Measurements from ENCODE around the gene TNIK. TPM values are rescaled to one million over a fixed set of nuclear protein-coding genes. Genes with fewer than 3 reads are reported as not detected.
"Not testable (repeated sequence)": the region's sequence is repeated elsewhere in the genome, so short reads cannot be mapped to it uniquely, and the experiment has no call there.

The TNIK gene
- total and polyA plus RNA-seq, 2 experiments from 2014 or later = 7.4 to 13.8 TPM

GRCh38 chr3:171122240-171122639, 338.0 kb downstream of the TNIK start:
- Histone ChIP-seq H3K4me3 (no peak overlapping the region), H3K36me3 (replicated peaks; ENCODE audit: insufficient read depth, low read depth) (no peaks in the 10 kb centered on the region), H3K9me3 (ENCODE audit: low read depth) (no peaks in the 10 kb centered on the region), H3K27me3 (no peaks in the 10 kb centered on the region), H3K79me2 (no peaks in the 10 kb centered on the region), H3K9me2 (replicated peaks; ENCODE audit: insufficient read depth) (no peaks in the 10 kb centered on the region), H2AFZ (no peak overlapping the region), H4K20me1 (ENCODE audit: insufficient read depth, poor library complexity, severe bottlenecking) (no peaks in the 10 kb centered on the region), H3K4me1 (ENCODE audit: insufficient read depth) (no peaks in the 10 kb centered on the region), H3K4me2 (no peak overlapping the region), H3K27ac (no peak overlapping the region)
- WGBS (ENCODE audit: low lambda C conversion rate, missing lambda C conversion rate) = 64% methylated on average over 3 of the region's 3 CpGs
- TF ChIP-seq CTCF (IDR thresholded peaks at IDR 0.05; ENCODE audit: poor library complexity) (no peak), EZH2phosphoT487 (IDR thresholded peaks at IDR 0.05; ENCODE audit: low read depth, severe bottlenecking, unreplicated experiment) (no peak), EZH2 (IDR thresholded peaks at IDR 0.05; ENCODE audit: borderline replicate concordance) (no peak)
- DNase-seq (ENCODE audit: low spot score) = no peak

DNA sequence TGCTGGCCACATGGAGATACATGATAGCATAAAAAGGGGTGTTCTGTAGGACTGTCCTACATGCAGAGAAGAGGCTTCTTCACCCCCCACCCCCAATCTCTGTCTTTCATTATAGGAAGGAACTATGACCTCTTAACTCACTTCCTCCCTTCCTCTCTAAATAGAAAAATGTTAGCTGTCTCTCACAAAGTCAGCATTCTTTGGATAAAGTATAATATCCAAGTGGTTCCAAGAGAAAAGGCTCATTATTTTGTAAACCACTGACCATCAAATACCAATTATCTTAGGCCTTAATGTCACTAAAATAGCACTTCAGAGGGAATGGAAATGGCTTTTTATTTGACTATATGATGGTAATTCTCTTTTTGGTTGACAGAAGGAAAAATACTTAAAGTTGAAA, 338.4 kb downstream of the TNIK start:
- DNase-seq (ENCODE audit: low spot score) = no peak
- Histone ChIP-seq H3K9me3 (ENCODE audit: low read depth) (no peaks in the 10 kb centered on the region), H3K4me1 (ENCODE audit: insufficient read depth) (no peaks in the 10 kb centered on the region), H3K36me3 (replicated peaks; ENCODE audit: insufficient read depth, low read depth) (no peaks in the 10 kb centered on the region), H3K4me3 (no peak overlapping the region), H3K4me2 (no peak overlapping the region), H3K27ac (no peak overlapping the region), H4K20me1 (ENCODE audit: insufficient read depth, poor library complexity, severe bottlenecking) (no peaks in the 10 kb centered on the region), H3K79me2 (no peaks in the 10 kb centered on the region), H3K27me3 (no peaks in the 10 kb centered on the region), H2AFZ (no peak overlapping the region), H3K9me2 (replicated peaks; ENCODE audit: insufficient read depth) (no peaks in the 10 kb centered on the region)
- no peak for TF ChIP-seq CTCF (IDR thresholded peaks at IDR 0.05; ENCODE audit: poor library complexity)

- not testable (repeated sequence) for H3K9me3 ChIP-seq (ENCODE audit: low read depth); H3K79me2 ChIP-seq; H3K9me2 ChIP-seq (replicated peaks; ENCODE audit: insufficient read depth); H3K36me3 ChIP-seq (replicated peaks; ENCODE audit: insufficient read depth, low read depth); H3K4me3 ChIP-seq; H3K27me3 ChIP-seq; H2AFZ ChIP-seq; H3K4me2 ChIP-seq; H3K4me1 ChIP-seq (ENCODE audit: insufficient read depth); H3K27ac ChIP-seq; DNase-seq (ENCODE audit: low spot score); H4K20me1 ChIP-seq (ENCODE audit: insufficient read depth, poor library complexity, severe bottlenecking)
- 93% methylated on average over 3 of the region's 3 CpGs for WGBS (ENCODE audit: low lambda C conversion rate, missing lambda C conversion rate)
Observed at GRCh38 chr3:171119402-171119801, 340.8 kb downstream of the TNIK start.

DNA sequence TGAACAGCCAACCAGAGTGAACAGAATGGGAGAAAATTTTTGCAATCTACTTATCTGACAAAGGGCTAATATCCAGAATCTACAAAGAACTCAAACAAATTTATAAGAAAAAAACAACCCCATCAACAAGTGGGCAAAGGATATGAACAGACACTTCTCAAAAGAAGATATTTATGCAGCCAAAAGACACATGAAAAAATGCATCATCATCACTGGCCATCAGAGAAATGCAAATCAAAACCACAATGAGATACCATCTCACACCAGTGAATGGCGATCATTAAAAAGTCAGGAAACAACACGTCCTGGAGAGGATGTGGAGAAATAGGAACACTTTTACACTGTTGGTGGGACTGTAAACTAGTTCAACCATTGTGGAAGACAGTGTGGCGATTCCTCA, 341.2 kb downstream of the TNIK start:
- not testable (repeated sequence) for DNase-seq (ENCODE audit: low spot score); H3K4me1 ChIP-seq (ENCODE audit: insufficient read depth); H3K4me3 ChIP-seq; H3K27me3 ChIP-seq; H4K20me1 ChIP-seq (ENCODE audit: insufficient read depth, poor library complexity, severe bottlenecking); H3K9me3 ChIP-seq (ENCODE audit: low read depth); H3K27ac ChIP-seq; H3K79me2 ChIP-seq; H3K4me2 ChIP-seq; H2AFZ ChIP-seq; H3K9me2 ChIP-seq (replicated peaks; ENCODE audit: insufficient read depth); H3K36me3 ChIP-seq (replicated peaks; ENCODE audit: insufficient read depth, low read depth)
- WGBS (ENCODE audit: low lambda C conversion rate, missing lambda C conversion rate) = 98% methylated on average over 3 of the region's 3 CpGs

DNA sequence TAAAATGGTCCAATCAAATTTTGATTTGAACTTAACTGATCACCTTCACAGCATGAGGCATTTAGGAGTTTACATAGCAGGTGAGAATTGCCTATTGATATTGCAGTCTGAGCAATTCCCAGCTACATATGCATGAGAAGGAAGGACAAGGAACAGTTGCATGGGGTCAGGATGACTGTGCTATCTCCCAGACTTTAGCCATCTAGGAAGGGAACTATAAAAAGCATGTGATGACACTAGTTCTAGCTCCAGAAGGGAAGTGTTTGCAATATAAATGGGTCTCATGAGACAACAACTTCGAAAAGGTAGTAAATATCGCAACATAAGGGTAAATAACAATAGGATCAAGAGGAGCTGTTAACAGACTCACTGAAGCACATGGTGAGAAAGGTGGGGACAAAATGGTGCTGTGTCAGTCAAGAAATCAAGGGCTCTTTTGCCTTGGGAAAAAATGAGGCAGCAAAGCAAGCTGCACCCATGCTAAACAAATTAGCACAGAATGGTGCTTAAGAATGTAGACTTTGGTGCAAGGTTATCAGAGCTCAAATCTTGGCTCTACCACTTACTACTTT, 343.3 kb downstream of the TNIK start:
- WGBS (ENCODE audit: low lambda C conversion rate, missing lambda C conversion rate) = 97% methylated on average over 2 of the region's 2 CpGs
- H3K4me1 ChIP-seq (ENCODE audit: insufficient read depth) = no peaks in the 10 kb centered on the region
- no peak for DNase-seq (ENCODE audit: low spot score)
- no peaks in the 10 kb centered on the region for H4K20me1 ChIP-seq (ENCODE audit: insufficient read depth, poor library complexity, severe bottlenecking)
- no peaks in the 10 kb centered on the region for H3K36me3 ChIP-seq (replicated peaks; ENCODE audit: insufficient read depth, low read depth)
- no peaks in the 10 kb centered on the region for H3K79me2 ChIP-seq
- no peaks in the 10 kb centered on the region for H3K27me3 ChIP-seq
- TF ChIP-seq EZH2 (IDR thresholded peaks at IDR 0.05; ENCODE audit: borderline replicate concordance) (no peak), EZH2phosphoT487 (IDR thresholded peaks at IDR 0.05; ENCODE audit: low read depth, severe bottlenecking, unreplicated experiment) (no peak), CTCF (IDR thresholded peaks at IDR 0.05; ENCODE audit: poor library complexity) (no peak)
- H3K9me3 ChIP-seq (ENCODE audit: low read depth) = no peaks in the 10 kb centered on the region
- no peak overlapping the region for H3K4me2 ChIP-seq
- H3K9me2 ChIP-seq (replicated peaks; ENCODE audit: insufficient read depth) = no peaks in the 10 kb centered on the region
- no peak overlapping the region for H3K27ac ChIP-seq
- H3K4me3 ChIP-seq = no peak overlapping the region
- no peak overlapping the region for H2AFZ ChIP-seq

Measured in hepatocyte (in vitro differentiated cells).